ENCODE data around the gene OXSR1. TPM values are rescaled to one million over a fixed set of nuclear protein-coding genes. Genes with fewer than 3 reads are reported as not detected.

Gene OXSR1
- total RNA-seq, 1 experiment from 2014 or later = 35.1 TPM

- H3K9me3 ChIP-seq (ENCODE audit: control insufficient read depth in 1 of 2, insufficient read depth in 1 of 2, low read depth in 1 of 2, low read length in 2 of 2) = no peaks in the 10 kb centered on the region
- no peaks in the 10 kb centered on the region for H3K79me2 ChIP-seq (ENCODE audit: insufficient read depth, low read length)
- H3K4me3 ChIP-seq (replicated peaks in 1 of 2; ENCODE audit: low read depth in 1 of 2, low read length in 2 of 2) = no peak overlapping the region
- ATAC-seq = no peak
- intact Hi-C loops (cut with micrococcal nuclease) = no loop called here
- H3K4me2 ChIP-seq (ENCODE audit: low read length) = no peak overlapping the region
- ChIA-PET CTCF (no interaction called here), POLR2A (no interaction called here), RAD21 (ENCODE audit: low non-redundant PET in 1 of 2, low total read pairs in 2 of 2, uncharacterized antibody in 2 of 2, unreplicated experiment in 2 of 2) (no interaction called here)
- no peak overlapping the region for H3K9ac ChIP-seq (ENCODE audit: low read length)
- no peak overlapping the region for H2AFZ ChIP-seq (ENCODE audit: low read depth, low read length, poor library complexity, severe bottlenecking)
- no peak overlapping the region for H3K27ac ChIP-seq (ENCODE audit: low read depth, low read length)
- H3K27me3 ChIP-seq (ENCODE audit: insufficient read depth, low read length) = no peaks in the 10 kb centered on the region
- H3K9me2 ChIP-seq (ENCODE audit: insufficient read depth) = no peaks in the 10 kb centered on the region
- BruUV-seq (replicated peaks) = no TSS peak
- DNase-seq (ENCODE audit: low read depth, low spot score) = no peak
- H3K36me3 ChIP-seq (ENCODE audit: control insufficient read depth in 1 of 2, insufficient read depth in 2 of 2, low read length in 2 of 2) = peaks cover 17 to 31% of the 10 kb centered on the region in 2 experiments; a peak in 3 of 4 replicates
- H3K4me1 ChIP-seq (ENCODE audit: control insufficient read depth in 1 of 2, insufficient read depth in 2 of 2, low read length in 2 of 2) = no peaks in the 10 kb centered on the region; a peak in 1 of 4 replicates
- TF ChIP-seq CTCF (IDR thresholded peaks at IDR 0.05 in 2 of 3, conservative IDR thresholded peaks at IDR 0.05 in 1 of 3; ENCODE audit: borderline replicate concordance in 1 of 3, insufficient read depth in 1 of 3, low read depth in 2 of 3, low read length in 2 of 3) (no peak), MAX (IDR thresholded peaks at IDR 0.05) (no peak), ZBTB33 (IDR thresholded peaks at IDR 0.05; ENCODE audit: extremely low read depth, insufficient replicate concordance, low read length) (no peak), TCF7L2 (IDR thresholded peaks at IDR 0.05; ENCODE audit: borderline replicate concordance, extremely low read depth, insufficient read depth, insufficient read length) (no peak), POLR2A (IDR thresholded peaks at IDR 0.05; ENCODE audit: borderline replicate concordance, extremely low read depth, insufficient read depth, insufficient read length) (no peak), POLR2AphosphoS5 (IDR thresholded peaks at IDR 0.05; ENCODE audit: low read depth, low read length) (no peak), ATF3 (IDR thresholded peaks at IDR 0.05) (no peak), RAD21 (IDR thresholded peaks at IDR 0.05; ENCODE audit: low read depth) (no peak), ZFX (IDR thresholded peaks at IDR 0.05) (no peak), FOSL1 (IDR thresholded peaks at IDR 0.05; ENCODE audit: low read depth) (no peak)
- TF ChIP-seq, protein P1, sequence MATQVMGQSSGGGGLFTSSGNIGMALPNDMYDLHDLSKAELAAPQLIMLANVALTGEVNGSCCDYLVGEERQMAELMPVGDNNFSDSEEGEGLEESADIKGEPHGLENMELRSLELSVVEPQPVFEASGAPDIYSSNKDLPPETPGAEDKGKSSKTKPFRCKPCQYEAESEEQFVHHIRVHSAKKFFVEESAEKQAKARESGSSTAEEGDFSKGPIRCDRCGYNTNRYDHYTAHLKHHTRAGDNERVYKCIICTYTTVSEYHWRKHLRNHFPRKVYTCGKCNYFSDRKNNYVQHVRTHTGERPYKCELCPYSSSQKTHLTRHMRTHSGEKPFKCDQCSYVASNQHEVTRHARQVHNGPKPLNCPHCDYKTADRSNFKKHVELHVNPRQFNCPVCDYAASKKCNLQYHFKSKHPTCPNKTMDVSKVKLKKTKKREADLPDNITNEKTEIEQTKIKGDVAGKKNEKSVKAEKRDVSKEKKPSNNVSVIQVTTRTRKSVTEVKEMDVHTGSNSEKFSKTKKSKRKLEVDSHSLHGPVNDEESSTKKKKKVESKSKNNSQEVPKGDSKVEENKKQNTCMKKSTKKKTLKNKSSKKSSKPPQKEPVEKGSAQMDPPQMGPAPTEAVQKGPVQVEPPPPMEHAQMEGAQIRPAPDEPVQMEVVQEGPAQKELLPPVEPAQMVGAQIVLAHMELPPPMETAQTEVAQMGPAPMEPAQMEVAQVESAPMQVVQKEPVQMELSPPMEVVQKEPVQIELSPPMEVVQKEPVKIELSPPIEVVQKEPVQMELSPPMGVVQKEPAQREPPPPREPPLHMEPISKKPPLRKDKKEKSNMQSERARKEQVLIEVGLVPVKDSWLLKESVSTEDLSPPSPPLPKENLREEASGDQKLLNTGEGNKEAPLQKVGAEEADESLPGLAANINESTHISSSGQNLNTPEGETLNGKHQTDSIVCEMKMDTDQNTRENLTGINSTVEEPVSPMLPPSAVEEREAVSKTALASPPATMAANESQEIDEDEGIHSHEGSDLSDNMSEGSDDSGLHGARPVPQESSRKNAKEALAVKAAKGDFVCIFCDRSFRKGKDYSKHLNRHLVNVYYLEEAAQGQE (IDR thresholded peaks at IDR 0.05; ENCODE audit: low read depth) = no peak
- no peaks in the 10 kb centered on the region for H4K20me1 ChIP-seq (ENCODE audit: insufficient read depth)
Observed at GRCh38 chr3:38251197-38251596, 85.9 kb downstream of the OXSR1 start.

All from HCT116 (cell line).